ENCODE data around the gene HERPUD1. TPM values are rescaled to one million over a fixed set of nuclear protein-coding genes. Genes with fewer than 3 reads are reported as not detected.

Gene HERPUD1
- total and polyA plus RNA-seq, 2 of the 13 experiments (the other 11 are each of a cell fraction or from before 2014, with no cell fraction given), result 96.2 to 323 TPM

GRCh38 chr16:56986361-56986760 lies 54.4 kb downstream of the HERPUD1 start (continued):
- TF ChIP-seq TFDP1 (CRISPR knock-in tag; IDR thresholded peaks at IDR 0.05; ENCODE audit: borderline replicate concordance) (no peak), ZNF557 (CRISPR knock-in tag; IDR thresholded peaks at IDR 0.05) (no peak), KLF6 (CRISPR knock-in tag; IDR thresholded peaks at IDR 0.05) (no peak), ZMAT3 (CRISPR knock-in tag; conservative IDR thresholded peaks at IDR 0.05) (no peak), TBL1XR1 (IDR thresholded peaks at IDR 0.05; ENCODE audit: borderline replicate concordance, low read length, partially characterized antibody) (no peak), LCORL (IDR thresholded peaks at IDR 0.05) (no peak), LCORL (CRISPR knock-in tag; IDR thresholded peaks at IDR 0.05) (0 out of 2 replicates have a peak, but pooled peaks have one; percentile 21), ZNF124 (CRISPR knock-in tag; IDR thresholded peaks at IDR 0.05) (no peak), FOXA3 (CRISPR knock-in tag; IDR thresholded peaks at IDR 0.05) (peak; percentile 37; the same call in 1 of the 2 replicates), ZNF234 (CRISPR knock-in tag; conservative IDR thresholded peaks at IDR 0.05) (no peak), ZNF782 (CRISPR knock-in tag; IDR thresholded peaks at IDR 0.05; ENCODE audit: borderline replicate concordance) (no peak), ZNF354B (CRISPR knock-in tag; IDR thresholded peaks at IDR 0.05) (no peak), RARA (CRISPR knock-in tag; IDR thresholded peaks at IDR 0.05) (peak; percentile 57), ZC3H13 (CRISPR knock-in tag; IDR thresholded peaks at IDR 0.05) (no peak), ZNF275 (CRISPR knock-in tag; IDR thresholded peaks at IDR 0.05; ENCODE audit: borderline replicate concordance) (no peak), HNF1A (IDR thresholded peaks at IDR 0.05; ENCODE audit: low read depth) (no peak), HNF1A (CRISPR knock-in tag; IDR thresholded peaks at IDR 0.05; ENCODE audit: borderline replicate concordance) (no peak), RAD21 (CRISPR knock-in tag; IDR thresholded peaks at IDR 0.05) (no peak), TFE3 (CRISPR knock-in tag; IDR thresholded peaks at IDR 0.05) (peak; percentile 25; the same call in 1 of the 2 replicates), SNAPC2 (CRISPR knock-in tag; IDR thresholded peaks at IDR 0.05) (no peak), HHEX (CRISPR knock-in tag; IDR thresholded peaks at IDR 0.05) (no peak)
